GM19238 (cell line): ENCODE measurements around the gene HERC2.
"Not testable (repeated sequence)": the region's sequence is repeated elsewhere in the genome, so short reads cannot be mapped to it uniquely, and the experiment has no call there.

ENCODE experiments used
- DNase-seq: peaks from one replicate; pipeline ENCODE4 v3.0.0; 2011; ENCODE audit warnings: low spot score; ENCODE audit not compliant: insufficient read length

Gene HERC2

GRCh38 chr15:28185148-28185895 is 136.7 kb downstream of the HERC2 start:
- DNase-seq: no peak

- DNase-seq: no peak
Measured at GRCh38 chr15:28184166-28184565, 137.8 kb downstream of the HERC2 start.

GRCh38 chr15:28182731-28183130 is 139.2 kb downstream of the HERC2 start:
- no peak for DNase-seq

GRCh38 chr15:28182216-28182615 is 139.8 kb downstream of the HERC2 start:
- no peak for DNase-seq

- DNase-seq: no peak
Measured at GRCh38 chr15:28181366-28181765, 140.6 kb downstream of the HERC2 start.

GRCh38 chr15:28179270-28179669 is 142.7 kb downstream of the HERC2 start:
- DNase-seq: no peak

- DNase-seq: no peak
Measured at GRCh38 chr15:28178727-28179126, 143.3 kb downstream of the HERC2 start.

- no peak for DNase-seq
Measured at GRCh38 chr15:28178290-28178689, 143.7 kb downstream of the HERC2 start.

- DNase-seq: no peak
Measured at GRCh38 chr15:28169366-28169765, 152.6 kb downstream of the HERC2 start.

- DNase-seq: not testable (repeated sequence)
Measured at GRCh38 chr15:28168405-28169121, 153.4 kb downstream of the HERC2 start.

GRCh38 chr15:28167042-28167441 is 154.9 kb downstream of the HERC2 start:
- DNase-seq: no peak

GRCh38 chr15:28165791-28166190 is 156.2 kb downstream of the HERC2 start:
- DNase-seq: no peak

- DNase-seq: no peak
Measured at GRCh38 chr15:28164876-28165275, 157.1 kb downstream of the HERC2 start.

GRCh38 chr15:28154283-28154682 is 167.7 kb downstream of the HERC2 start:
- no peak for DNase-seq

- DNase-seq: no peak
Measured at GRCh38 chr15:28153492-28154119, 168.4 kb downstream of the HERC2 start.

- DNase-seq: not testable (repeated sequence)
Measured at GRCh38 chr15:28152538-28152923, 169.4 kb downstream of the HERC2 start.

- DNase-seq: not testable (repeated sequence)
Measured at GRCh38 chr15:28151864-28152537, 170.0 kb downstream of the HERC2 start.

- DNase-seq: no peak
Measured at GRCh38 chr15:28147801-28148200, 174.2 kb downstream of the HERC2 start.

GRCh38 chr15:28145419-28145818 is 176.6 kb downstream of the HERC2 start:
- not testable (repeated sequence) for DNase-seq

GRCh38 chr15:28140062-28140461 is 181.9 kb downstream of the HERC2 start:
- DNase-seq: no peak

- not testable (repeated sequence) for DNase-seq
Measured at GRCh38 chr15:28137408-28138039, 184.5 kb downstream of the HERC2 start.
